A673 (cell line): ENCODE measurements around the gene CCSER1.

Source experiments
- CTCF ChIP-seq: fragments of 300-800, 200-600 bp; sonication (generic); conservative IDR thresholded peaks from 2 replicates; pipeline ENCODE4 v1.5.1; 2017; ENCODE audit warnings: low read depth, mild to moderate bottlenecking, antibody characterized with exemption, low read length, moderate library complexity, mixed read lengths
- EZH2 ChIP-seq: fragments of 200-600 bp; sonication (generic); IDR thresholded peaks from 2 replicates; pipeline ENCODE4 v1.6.1; 2017; ENCODE audit warnings: borderline replicate concordance, low read depth, mild to moderate bottlenecking, mixed read lengths, antibody characterized with exemption, low read length; ENCODE audit not compliant: poor library complexity, severe bottlenecking

GRCh38 chr4:91243132-91243531 lies 1115.9 kb downstream of the CCSER1 start:
- TF ChIP-seq CTCF (no peak), EZH2 (no peak)
